Stomach (tissue), 9 donors: ENCODE measurements around the gene MARCHF10. TPM values are rescaled to one million over a fixed set of nuclear protein-coding genes. Genes with fewer than 3 reads are reported as not detected.

Experiments
- DNase-seq, 2 donors: peaks; one replicate each; pipeline versions ENCODE4 v3.0.0 to v3.0.0-alpha.2; 2013 to 2019
- H3K27ac ChIP-seq, 5 donors: fragments of 200-600 bp in 4 of 5; sonication (generic) in 4 of 5; one replicate each; pipeline ENCODE4 v1.5.1; 2013 to 2019; ENCODE audit warnings: mild to moderate bottlenecking in 1 of 5, moderate library complexity in 1 of 5
- H3K27me3 ChIP-seq, 3 donors: fragments of 200-600 bp; sonication (generic); one replicate each; pipeline ENCODE4 v1.5.1; 2017 to 2019; ENCODE audit warnings: mixed run types in 1 of 3
- H3K36me3 ChIP-seq, 4 donors: fragments of 200-600 bp; sonication (generic); 1 replicate in 3 of 4; 2 replicates in 1 of 4; pipeline ENCODE4 v1.5.1; 2016 to 2019
- H3K4me1 ChIP-seq, 4 donors: fragments of 200-600 bp; sonication (generic); one replicate each; pipeline ENCODE4 v1.5.1; 2016 to 2019
- H3K4me3 ChIP-seq, 4 donors: fragments of 200-600 bp; sonication (generic) in 3 of 4; one replicate each; pipeline ENCODE4 v1.5.1; 2016 to 2019; ENCODE audit warnings: mild to moderate bottlenecking in 1 of 4
- H3K9me3 ChIP-seq, 4 donors: fragments of 200-600 bp; sonication (generic); one replicate each; pipeline ENCODE4 v1.5.1; 2016 to 2019
- EP300 ChIP-seq: sonication (generic); formaldehyde crosslinking; IDR thresholded peaks from one replicate; pipeline ENCODE4 v1.6.1; 2017; ENCODE audit warnings: antibody characterized with exemption
- POLR2A ChIP-seq, 4 donors: fragments of 450-650 bp; IDR thresholded peaks; one replicate each; pipeline ENCODE4 v1.6.1; 2016; ENCODE audit warnings: antibody characterized with exemption in 4 of 4, control low read depth in 2 of 4, mild to moderate bottlenecking in 1 of 4, moderate library complexity in 1 of 4
- POLR2AphosphoS5 ChIP-seq, 3 donors: sonication (generic); formaldehyde crosslinking; IDR thresholded peaks; one replicate each; pipeline ENCODE4 v1.6.1; 2016; ENCODE audit warnings: antibody characterized with exemption in 3 of 3
- WGBS, 5 donors: extraction: QIAGEN DNeasy Blood & Tissue Kit in 3 of 5; methylation state at CpG; one replicate each; pipeline versions ENCODE4 v1.1.5 to v1.1.7; 2013 to 2018; 5-methylcytosine and 5-hydroxymethylcytosine counted together
- intact Hi-C: fragments of 100-400 bp; cut with DNase I; formaldehyde crosslinking; loops from one replicate; pipeline ENCODE4 v1.15.1; 2023; ENCODE audit warnings: low total_unique reads
- polyA plus RNA-seq, 3 donors: library from polyadenylated mRNA; stranded (reverse); fragments of 200-250 nt; gene quantifications; one replicate each; pipeline ENCODE4 v1.2.3, GENCODE V29; 2013
- total RNA-seq, 5 donors: library from RNA; depleted of rRNA; stranded (reverse); fragments of >200 nt; gene quantifications; one replicate each; pipeline versions ENCODE4 v1.1.0 to v1.2.3, GENCODE V29; 2014 to 2016
- TF ChIP-seq, protein P1 (sequence below), 7 experiments: fragments of 450-650 bp in 4 of 7; fragments of 200-600 bp in 3 of 7; sonication (generic) in 3 of 7; IDR thresholded peaks; one replicate each; pipeline ENCODE4 v1.5.1; 2016 to 2019; ENCODE audit warnings: antibody characterized with exemption in 7 of 7, control low read depth in 2 of 7, mild to moderate bottlenecking in 1 of 7
- donor health status: healthy with polysubstance abuse.
- donor health status: Bipolar disorder and iron deficiency.
- donor health status: healthy.

MARCHF10 gene
- total and polyA plus RNA-seq, 8 donors = 0.31 to 0.89 TPM; not detected in 6

DNA sequence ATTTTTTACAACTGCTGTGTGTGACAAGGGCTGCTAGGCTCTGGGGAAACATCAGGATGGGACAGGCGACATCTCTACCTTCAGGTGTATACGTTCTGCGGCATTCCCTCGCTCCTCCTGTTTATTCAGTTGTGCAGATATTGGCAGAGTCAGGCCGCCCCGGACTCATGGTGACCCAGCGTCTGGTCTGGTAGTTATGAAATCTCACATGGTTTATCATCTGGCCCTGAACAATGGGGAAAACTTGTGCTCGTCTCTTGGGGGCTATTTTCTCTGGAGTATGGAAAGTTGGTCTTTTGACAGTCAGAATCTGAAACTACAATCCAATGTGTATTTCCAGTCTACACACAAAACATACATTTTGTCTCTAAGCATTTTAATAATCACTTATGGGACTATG is 3.3 kb downstream of the MARCHF10 start:
- TF ChIP-seq POLR2AphosphoS5 (IDR thresholded peaks at IDR 0.05) (no peak), EP300 (no peak)
- DNase-seq = peak in 1 of 2 donors; percentile 37
- H3K27ac ChIP-seq = no peak overlapping the region
- H3K27me3 ChIP-seq = peaks cover 0 to 49% (median 12%) of the 10 kb centered on the region in 3 donors
- H3K36me3 ChIP-seq = no peaks in the 10 kb centered on the region
- intact Hi-C loops = no loop called here
- WGBS, 5 donors = 39 to 72% (median 57%) methylated on average over 8 of the region's 8 CpGs
- no peak overlapping the region for H3K4me3 ChIP-seq
- H3K9me3 ChIP-seq = no peaks in the 10 kb centered on the region
- H3K4me1 ChIP-seq = peaks cover 8 to 17% (median 16%) of the 10 kb centered on the region in 4 donors

DNA sequence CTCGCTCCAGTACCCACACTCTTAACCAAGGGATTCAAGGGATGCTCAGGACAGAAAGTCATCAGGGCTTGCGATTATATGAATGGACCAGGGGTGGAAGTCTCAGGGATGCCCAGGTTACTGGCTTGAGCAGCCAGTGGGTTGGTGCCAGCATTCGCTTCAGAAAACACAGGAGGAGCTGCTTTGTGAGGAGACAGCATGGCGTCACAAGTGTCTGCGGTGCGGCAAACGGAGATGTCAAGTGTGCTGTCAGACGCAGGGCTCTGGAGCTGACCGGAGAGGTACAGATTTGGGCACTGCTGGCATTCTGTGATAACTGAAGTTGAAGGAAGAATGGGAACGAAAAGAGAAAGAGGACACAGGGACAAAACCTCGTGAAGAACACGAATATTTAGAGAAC is 4.1 kb downstream of the MARCHF10 start:
- Histone ChIP-seq H3K4me3 (no peak overlapping the region), H3K4me1 (peaks cover 8 to 17% (median 16%) of the 10 kb centered on the region in 4 donors), H3K36me3 (no peaks in the 10 kb centered on the region), H3K9me3 (no peaks in the 10 kb centered on the region), H3K27ac (no peak overlapping the region), H3K27me3 (peaks cover 0 to 45% (median 12%) of the 10 kb centered on the region in 3 donors)
- intact Hi-C loops = no loop called here
- TF ChIP-seq EP300 = no peak
- TF ChIP-seq POLR2AphosphoS5 (IDR thresholded peaks at IDR 0.05) = no peak
- TF ChIP-seq, protein P1, sequence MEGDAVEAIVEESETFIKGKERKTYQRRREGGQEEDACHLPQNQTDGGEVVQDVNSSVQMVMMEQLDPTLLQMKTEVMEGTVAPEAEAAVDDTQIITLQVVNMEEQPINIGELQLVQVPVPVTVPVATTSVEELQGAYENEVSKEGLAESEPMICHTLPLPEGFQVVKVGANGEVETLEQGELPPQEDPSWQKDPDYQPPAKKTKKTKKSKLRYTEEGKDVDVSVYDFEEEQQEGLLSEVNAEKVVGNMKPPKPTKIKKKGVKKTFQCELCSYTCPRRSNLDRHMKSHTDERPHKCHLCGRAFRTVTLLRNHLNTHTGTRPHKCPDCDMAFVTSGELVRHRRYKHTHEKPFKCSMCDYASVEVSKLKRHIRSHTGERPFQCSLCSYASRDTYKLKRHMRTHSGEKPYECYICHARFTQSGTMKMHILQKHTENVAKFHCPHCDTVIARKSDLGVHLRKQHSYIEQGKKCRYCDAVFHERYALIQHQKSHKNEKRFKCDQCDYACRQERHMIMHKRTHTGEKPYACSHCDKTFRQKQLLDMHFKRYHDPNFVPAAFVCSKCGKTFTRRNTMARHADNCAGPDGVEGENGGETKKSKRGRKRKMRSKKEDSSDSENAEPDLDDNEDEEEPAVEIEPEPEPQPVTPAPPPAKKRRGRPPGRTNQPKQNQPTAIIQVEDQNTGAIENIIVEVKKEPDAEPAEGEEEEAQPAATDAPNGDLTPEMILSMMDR (IDR thresholded peaks at IDR 0.05) = no peak
- no peak for TF ChIP-seq POLR2A (IDR thresholded peaks at IDR 0.05)
- 90 to 96% (median 95%) methylated on average over 12 of the region's 12 CpGs for WGBS, 5 donors
- DNase-seq = no peak

DNA sequence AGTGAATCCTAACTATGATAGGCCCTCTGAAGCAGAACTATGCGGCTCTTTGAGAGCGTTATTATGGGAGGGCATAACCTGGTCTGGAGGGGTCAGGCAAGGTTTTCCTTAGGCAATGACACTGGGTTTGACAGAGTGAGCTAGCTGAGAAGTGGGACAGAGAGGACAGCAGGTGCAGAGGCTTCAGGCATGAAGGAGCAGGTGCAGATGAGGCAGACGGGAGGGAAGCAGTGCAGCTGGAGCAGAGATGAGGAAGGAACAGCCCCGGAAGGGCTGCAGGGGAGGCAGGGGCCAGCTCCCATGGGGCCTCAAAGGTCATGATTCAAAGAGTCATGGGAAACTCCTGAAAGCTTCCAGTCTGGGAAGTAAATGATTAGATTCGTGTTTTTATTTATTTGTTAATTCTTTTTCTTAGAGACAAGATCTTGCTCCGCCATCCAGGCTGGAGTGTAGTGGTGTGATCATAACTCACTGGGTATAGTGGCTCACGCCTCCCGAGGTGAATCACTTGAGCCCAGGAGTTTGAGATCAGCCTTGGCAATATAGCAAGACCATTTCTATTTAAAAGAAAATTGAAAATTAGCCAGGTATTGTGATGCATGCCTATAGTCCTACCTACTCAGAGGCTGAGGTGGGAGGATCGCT is 5.4 kb downstream of the MARCHF10 start:
- WGBS, 5 donors = 68 to 78% (median 76%) methylated on average over 9 of the region's 9 CpGs
- H3K4me3 ChIP-seq = no peak overlapping the region
- intact Hi-C loops = no loop called here

DNA sequence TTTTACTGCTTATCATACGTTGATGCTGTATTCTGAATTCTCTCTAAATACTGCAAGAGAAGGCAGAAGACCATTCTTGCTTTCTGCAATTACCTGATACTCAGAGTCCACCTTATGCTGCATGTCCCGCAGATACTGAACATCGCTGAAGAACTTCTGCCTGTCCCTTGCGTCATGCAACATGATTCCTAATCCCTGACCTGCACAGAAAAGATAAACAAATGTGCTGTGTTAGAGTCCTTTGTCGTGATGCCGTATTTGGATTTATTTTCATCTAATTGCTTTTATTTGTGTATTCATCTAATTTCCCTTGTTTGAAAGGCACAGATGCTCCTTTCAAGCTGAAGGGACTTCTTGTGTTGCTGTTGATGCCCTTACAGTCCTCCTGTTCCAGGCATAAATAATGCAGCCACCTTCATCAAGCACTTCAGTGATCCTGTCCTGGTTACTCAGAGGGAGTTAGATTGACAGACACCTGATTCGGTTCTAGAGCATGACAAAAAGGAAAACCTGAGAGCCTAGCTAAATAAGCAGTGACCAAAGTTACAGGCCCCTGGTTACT is 6.5 kb downstream of the MARCHF10 start:
- Histone ChIP-seq H3K9me3 (no peaks in the 10 kb centered on the region), H3K27me3 (peaks cover 0 to 29% (median 0%) of the 10 kb centered on the region in 3 donors), H3K36me3 (no peaks in the 10 kb centered on the region), H3K4me1 (peaks cover 0 to 9% (median 5%) of the 10 kb centered on the region in 4 donors), H3K27ac (no peak overlapping the region), H3K4me3 (no peak overlapping the region)
- intact Hi-C loops = no loop called here
- WGBS, 5 donors = 82 to 89% (median 85%) methylated on average over 7 of the region's 7 CpGs
- TF ChIP-seq POLR2AphosphoS5 (IDR thresholded peaks at IDR 0.05) (no peak), POLR2A (IDR thresholded peaks at IDR 0.05) (no peak), EP300 (no peak)
- TF ChIP-seq, protein P1 (IDR thresholded peaks at IDR 0.05) = no peak
- DNase-seq = no peak

More for the DNA sequence above, 5.4 kb downstream of the MARCHF10 start:
- no peak overlapping the region for H3K27ac ChIP-seq
- H3K9me3 ChIP-seq = no peaks in the 10 kb centered on the region
- no peaks in the 10 kb centered on the region for H3K36me3 ChIP-seq
- peaks cover 0 to 37% (median 6%) of the 10 kb centered on the region in 3 donors for H3K27me3 ChIP-seq
- no peak for DNase-seq
- TF ChIP-seq POLR2A (IDR thresholded peaks at IDR 0.05) = no peak
- no peak for TF ChIP-seq POLR2AphosphoS5 (IDR thresholded peaks at IDR 0.05)
- TF ChIP-seq EP300 = no peak
- TF ChIP-seq, protein P1 (IDR thresholded peaks at IDR 0.05) = no peak
- peaks cover 1 to 9% (median 8%) of the 10 kb centered on the region in 4 donors for H3K4me1 ChIP-seq

DNA sequence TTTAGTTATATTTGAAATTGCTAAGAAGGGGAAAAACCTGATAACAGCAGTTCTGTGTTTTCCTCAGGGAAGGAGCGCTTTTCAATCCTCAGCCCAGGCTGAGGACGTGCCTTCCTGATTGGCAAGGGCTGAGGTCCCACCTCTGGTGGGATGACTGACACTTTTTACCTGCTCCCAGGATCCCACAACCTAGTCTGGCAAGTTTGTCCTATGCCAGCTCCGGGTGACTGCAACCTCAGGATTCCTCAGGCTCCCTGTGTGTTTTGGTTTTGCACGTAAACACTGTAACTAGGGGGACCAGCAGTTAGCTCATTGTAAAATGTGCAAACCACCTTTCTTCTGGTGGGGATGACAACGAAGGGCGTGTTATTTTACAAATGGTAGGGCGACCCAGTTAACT is 7.5 kb downstream of the MARCHF10 start:
- WGBS, 5 donors = 16 to 32% (median 22%) methylated on average over 7 of the region's 7 CpGs
- no peaks in the 10 kb centered on the region for H3K9me3 ChIP-seq
- no peak overlapping the region for H3K4me3 ChIP-seq
- H3K36me3 ChIP-seq = no peaks in the 10 kb centered on the region
- peaks cover 0 to 9% (median 5%) of the 10 kb centered on the region in 4 donors for H3K4me1 ChIP-seq
- no peak for TF ChIP-seq EP300
- TF ChIP-seq, protein P1 (IDR thresholded peaks at IDR 0.05) = no peak
- no peak for TF ChIP-seq POLR2AphosphoS5 (IDR thresholded peaks at IDR 0.05)
- no peak for TF ChIP-seq POLR2A (IDR thresholded peaks at IDR 0.05)
- no peak overlapping the region for H3K27ac ChIP-seq
- H3K27me3 ChIP-seq = peaks cover 0 to 29% (median 0%) of the 10 kb centered on the region in 3 donors
- peak; percentile 33 to 85 for DNase-seq
- intact Hi-C loops = no loop called here
